K562 (cell line): ENCODE measurements around the gene FGFRL1. TPM values are rescaled to one million over a fixed set of nuclear protein-coding genes. Genes with fewer than 3 reads are reported as not detected.

ENCODE experiments used
- ATF6 ChIP-seq: sonication (generic); formaldehyde crosslinking; IDR thresholded peaks from 2 replicates; pipeline ENCODE4 v1.4.0; 2020; ENCODE audit warnings: mild to moderate bottlenecking, missing genetic modification reagents
- CTCF ChIP-seq, 3 experiments: IDR thresholded peaks in 2 of 3; conservative IDR thresholded peaks in 1 of 3; 2 replicates each; pipeline ENCODE4 v1.5.1; 2011 to 2012; ENCODE audit warnings: low read length in 3 of 3, mild to moderate bottlenecking in 3 of 3, control low read depth in 2 of 3, improper control_type of control experiment in 1 of 3, inconsistent platforms in 1 of 3, low read depth in 1 of 3, mixed read lengths in 1 of 3, moderate library complexity in 1 of 3; ENCODE audit not compliant: insufficient read depth in 2 of 3
- HMGN3 ChIP-seq: IDR thresholded peaks from 2 replicates; pipeline ENCODE4 v1.6.1; 2011; ENCODE audit warnings: borderline replicate concordance, low read depth, mild to moderate bottlenecking, mixed read lengths, low read length; ENCODE audit not compliant: insufficient read length; ENCODE audit errors: extremely low read depth
- HSF4 ChIP-seq: fragments of 250-450 bp; sonication (Bioruptor Pico); IDR thresholded peaks from 2 replicates; pipeline ENCODE4 v2.1.2; 2022; ENCODE audit warnings: mild to moderate bottlenecking, moderate library complexity, borderline replicate concordance
- MAFG ChIP-seq: fragments of 450-650 bp; conservative IDR thresholded peaks from 2 replicates; pipeline ENCODE4 v1.6.1; 2016; ENCODE audit warnings: missing genetic modification characterization, missing compliant biosample characterization
- MGA ChIP-seq: fragments of 450-650 bp; IDR thresholded peaks from 2 replicates; pipeline ENCODE4 v1.6.1; 2016; ENCODE audit warnings: mild to moderate bottlenecking, moderate library complexity
- NFE2 ChIP-seq: IDR thresholded peaks from 2 replicates; pipeline ENCODE4 v1.6.1; 2014; ENCODE audit warnings: antibody characterized with exemption, low read depth
- PTRF ChIP-seq: fragments of 450-650 bp; IDR thresholded peaks from 2 replicates; pipeline ENCODE4 v1.6.1; 2016; ENCODE audit warnings: mild to moderate bottlenecking, missing genetic modification characterization, missing compliant biosample characterization
- RHOXF2B ChIP-seq: fragments of 250-450 bp; sonication (Bioruptor Pico); conservative IDR thresholded peaks from 2 replicates; pipeline ENCODE4 v1.5.1; 2021
- TCFL5 ChIP-seq: fragments of 250-450 bp; sonication (Bioruptor Pico); conservative IDR thresholded peaks from 2 replicates; pipeline ENCODE4 v1.6.1; 2021; ENCODE audit warnings: mild to moderate bottlenecking, moderate library complexity, matching md5 sums
- ZNF197 ChIP-seq: fragments of 200-800 bp; sonication (Bioruptor generic); IDR thresholded peaks from 2 replicates; pipeline ENCODE4 v1.6.1; 2016; ENCODE audit warnings: low read depth, missing genetic modification characterization, missing compliant biosample characterization
- ZNF79 ChIP-seq: fragments of 250-450 bp; sonication (Bioruptor Pico); IDR thresholded peaks from 2 replicates; pipeline ENCODE4 v1.4.0; 2020; ENCODE audit warnings: low read depth, mild to moderate bottlenecking, moderate library complexity
- polyA plus RNA-seq, 8 experiments: library from polyadenylated mRNA; depleted of rRNA in 4 of 8; stranded (reverse) in 5 of 8; unstranded in 3 of 8; fragments of >200 nt; fragmentation: Nextera tagmentation in 2 of 8; fragmentation: Illumina TruSeq in 1 of 8; extraction: Ambion mirVana in 2 of 8; extraction: Trizol in 1 of 8; gene quantifications; 2 replicates each; pipeline versions ENCODE4 v1.2.1 to v1.2.3, GENCODE V29; 2011 to 2014; ENCODE audit warnings: inconsistent platforms in 1 of 8, missing spikeins in 1 of 8
- total RNA-seq, 7 experiments: library from RNA; depleted of rRNA in 6 of 7; stranded (reverse); fragments of >200 nt in 6 of 7; fragmentation: Illumina TruSeq in 2 of 7; extraction: Trizol in 2 of 7; gene quantifications; 2 replicates each; pipeline versions ENCODE4 v1.2.1 to v1.2.3, GENCODE V29; 2011 to 2021; ENCODE audit warnings: low replicate concordance in 1 of 7

Gene FGFRL1
- total and polyA plus RNA-seq, 9 of the 15 experiments (the other 6 are each of a cell fraction or from before 2014, with no cell fraction given), result 0.34 to 49.9 (median 14.6) TPM

GRCh38 chr4:985123-985830 lies 26.1 kb upstream of the FGFRL1 start (continued):
- TF ChIP-seq MGA (peak; percentile 80), ZNF197 (CRISPR knock-in tag) (no peak), NFE2 (no peak), ZNF79 (CRISPR knock-in tag) (no peak), HMGN3 (peak; percentile 56), MAFG (no peak), TCFL5 (CRISPR knock-in tag) (no peak), HSF4 (no peak), PTRF (tag) (no peak), RHOXF2B (no peak), ATF6 (CRISPR knock-in tag) (no peak), CTCF (IDR thresholded peaks at IDR 0.05 in 2 of 3, conservative IDR thresholded peaks at IDR 0.05 in 1 of 3; ENCODE audit: insufficient read depth in 2 of 3, low read depth in 1 of 3, low read length in 3 of 3) (peak in 2 of 3 experiments; percentile 14 to 15; a peak in 1 of 6 replicates)
